Ovary (tissue), 3 donors: ENCODE results near the gene MITF.

Experiments used
- POLR2A ChIP-seq: fragments of 450-650 bp; IDR thresholded peaks from one replicate; pipeline ENCODE4 v1.6.1; 2017; ENCODE audit warnings: antibody characterized with exemption, mild to moderate bottlenecking, moderate library complexity
- TF ChIP-seq, protein P1 (sequence below), 3 donors: fragments of 450-650 bp in 2 of 3; fragments of 200-600 bp in 1 of 3; IDR thresholded peaks; one replicate each; pipeline versions ENCODE4 v1.5.1 to v1.8.0; 2016 to 2022; ENCODE audit warnings: antibody characterized with exemption in 3 of 3, mild to moderate bottlenecking in 1 of 3
- donor health status: DM: no; HTN: no; CAD: no.

DNA sequence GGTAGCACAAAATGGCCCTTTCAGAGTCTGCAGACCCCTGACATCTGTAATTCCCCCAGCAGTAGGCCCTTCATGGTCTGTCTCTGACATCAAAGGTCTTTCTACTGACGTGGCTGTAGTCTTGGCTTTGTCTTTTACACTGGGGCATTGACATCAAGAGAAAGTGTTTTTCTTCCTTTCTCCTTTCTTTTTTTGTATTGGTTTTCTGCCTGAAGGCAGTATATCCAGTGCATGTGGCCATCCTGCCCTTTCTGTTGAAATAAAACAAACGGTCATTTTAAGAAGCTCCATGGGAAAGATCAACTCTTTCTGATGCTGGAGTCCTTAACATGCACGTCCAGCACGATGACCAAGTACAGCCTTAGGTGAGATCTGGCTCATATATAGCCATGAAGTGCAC lies 153.4 kb downstream of the MITF start:
- no peak for TF ChIP-seq POLR2A
- TF ChIP-seq, protein P1, sequence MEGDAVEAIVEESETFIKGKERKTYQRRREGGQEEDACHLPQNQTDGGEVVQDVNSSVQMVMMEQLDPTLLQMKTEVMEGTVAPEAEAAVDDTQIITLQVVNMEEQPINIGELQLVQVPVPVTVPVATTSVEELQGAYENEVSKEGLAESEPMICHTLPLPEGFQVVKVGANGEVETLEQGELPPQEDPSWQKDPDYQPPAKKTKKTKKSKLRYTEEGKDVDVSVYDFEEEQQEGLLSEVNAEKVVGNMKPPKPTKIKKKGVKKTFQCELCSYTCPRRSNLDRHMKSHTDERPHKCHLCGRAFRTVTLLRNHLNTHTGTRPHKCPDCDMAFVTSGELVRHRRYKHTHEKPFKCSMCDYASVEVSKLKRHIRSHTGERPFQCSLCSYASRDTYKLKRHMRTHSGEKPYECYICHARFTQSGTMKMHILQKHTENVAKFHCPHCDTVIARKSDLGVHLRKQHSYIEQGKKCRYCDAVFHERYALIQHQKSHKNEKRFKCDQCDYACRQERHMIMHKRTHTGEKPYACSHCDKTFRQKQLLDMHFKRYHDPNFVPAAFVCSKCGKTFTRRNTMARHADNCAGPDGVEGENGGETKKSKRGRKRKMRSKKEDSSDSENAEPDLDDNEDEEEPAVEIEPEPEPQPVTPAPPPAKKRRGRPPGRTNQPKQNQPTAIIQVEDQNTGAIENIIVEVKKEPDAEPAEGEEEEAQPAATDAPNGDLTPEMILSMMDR (IDR thresholded peaks at IDR 0.05): no peak
